Central memory CD8-positive, alpha-beta T cell (primary cell): ENCODE measurements around the gene CST9.

Experiments used
- ATAC-seq: fragments of 150-1000 bp; cut with Tn5 transposase; replicated peaks from 2 replicates; pipeline ENCODE4 v1.10.0; 2022; ENCODE audit warnings: mild to moderate bottlenecking, moderate FRiP score, moderate number of reproducible peaks; ENCODE audit not compliant: poor library complexity, severe bottlenecking; ENCODE audit errors: extremely low read depth
- DNase-seq, 2 donors: peaks; one replicate each; pipeline ENCODE4 v3.0.0; 2021; ENCODE audit warnings: low spot score in 2 of 2
- H3K27ac Mint-ChIP-seq: one replicate; pipeline ENCODE4 v1.8.0; 2022; ENCODE audit warnings: low read depth, mild to moderate bottlenecking, moderate library complexity, mixed read lengths
- H3K27me3 Mint-ChIP-seq: one replicate; pipeline ENCODE4 v1.8.0; 2022; ENCODE audit warnings: mixed read lengths
- H3K36me3 Mint-ChIP-seq: one replicate; pipeline ENCODE4 v1.8.0; 2022; ENCODE audit warnings: mild to moderate bottlenecking, moderate library complexity, mixed read lengths; ENCODE audit not compliant: insufficient read depth
- H3K4me1 Mint-ChIP-seq: one replicate; pipeline ENCODE4 v1.8.0; 2022; ENCODE audit warnings: mixed read lengths
- H3K4me3 Mint-ChIP-seq: one replicate; pipeline ENCODE4 v1.8.0; 2022; ENCODE audit warnings: mild to moderate bottlenecking, moderate library complexity, mixed read lengths
- H3K9me3 Mint-ChIP-seq: one replicate; pipeline ENCODE4 v1.8.0; 2022; ENCODE audit warnings: mixed read lengths

Gene CST9, protein sequence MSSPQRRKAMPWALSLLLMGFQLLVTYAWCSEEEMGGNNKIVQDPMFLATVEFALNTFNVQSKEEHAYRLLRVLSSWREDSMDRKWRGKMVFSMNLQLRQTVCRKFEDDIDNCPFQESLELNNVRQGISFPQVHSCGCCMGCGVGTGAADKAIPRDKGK

DNA sequence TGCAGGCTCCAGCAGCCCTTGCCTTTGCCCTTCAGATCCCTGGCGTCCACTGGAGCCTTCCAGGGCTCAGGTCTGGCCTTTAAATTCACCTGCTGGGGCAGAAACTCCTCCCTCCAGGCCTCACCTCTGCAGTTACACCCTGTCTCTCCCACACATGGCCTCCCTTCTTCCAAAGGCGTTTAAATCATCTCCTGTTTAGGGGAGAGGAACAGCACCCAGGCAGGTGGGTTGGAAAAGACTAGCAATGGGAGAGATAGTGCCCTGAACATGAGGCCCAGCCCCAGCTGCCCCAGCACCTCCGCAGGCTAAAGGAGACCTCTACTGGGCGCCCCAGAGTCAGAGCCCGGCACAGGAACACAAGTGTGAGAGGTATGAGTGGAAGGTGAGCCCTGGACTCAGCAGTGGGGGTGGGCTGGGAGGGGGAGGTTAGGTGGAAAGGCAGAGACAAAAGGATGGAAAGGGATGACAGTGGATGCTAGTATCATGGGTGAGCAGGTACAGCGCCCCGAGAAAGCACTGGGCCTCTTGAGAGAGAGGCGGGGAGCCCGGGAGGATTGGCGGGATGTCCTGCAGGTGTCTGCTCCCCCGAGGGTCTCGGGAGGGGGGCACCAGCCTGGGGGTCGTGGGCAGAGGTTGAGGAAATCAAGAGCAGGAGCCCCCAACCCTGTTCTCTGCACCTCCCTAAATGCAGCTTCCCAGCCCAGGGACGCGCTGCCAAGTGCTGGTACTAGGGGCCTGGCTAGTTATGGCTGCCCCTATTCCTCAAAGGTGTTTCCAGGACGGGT is at the start of gene CST9:
CST9 (minus strand) TSS at position 51 of the 785 bp plus-strand sequence. CDS start 53 bp downstream, outside the sequence.
- H3K9me3 Mint-ChIP-seq: no peaks in the 10 kb centered on the region
- H3K4me1 Mint-ChIP-seq: no peaks in the 10 kb centered on the region
- DNase-seq (no peak), ATAC-seq (no peak)
- H3K27ac Mint-ChIP-seq: peak within 1 kb of the TSS; percentile 56
- H3K36me3 Mint-ChIP-seq: no peaks in the 10 kb centered on the region
- no peak within 1 kb of the TSS for H3K4me3 Mint-ChIP-seq
- no peaks in the 10 kb centered on the region for H3K27me3 Mint-ChIP-seq

DNA sequence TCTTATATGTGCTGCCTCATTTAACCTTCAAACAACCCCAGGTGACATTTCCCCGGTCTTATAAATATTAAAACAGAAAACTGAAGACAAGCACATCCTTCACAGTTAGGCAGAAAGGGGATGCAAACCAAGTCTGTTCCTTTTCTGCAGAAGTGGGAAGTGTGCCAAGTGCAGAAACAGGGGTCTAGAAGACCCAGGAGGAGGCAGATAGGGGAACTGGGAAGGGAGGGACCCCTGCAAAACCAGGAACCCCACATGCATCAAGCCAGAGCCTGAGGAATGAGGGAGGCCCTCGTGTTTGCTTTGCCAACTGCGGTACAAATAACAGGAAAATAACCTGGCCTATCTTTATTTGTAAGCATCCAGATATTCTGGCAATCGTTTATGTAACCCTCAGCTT is 49.0 kb upstream of the CST9 start:
- peaks cover 20% of the 10 kb centered on the region for H3K27me3 Mint-ChIP-seq
- DNase-seq (no peak), ATAC-seq (no peak)
- H3K36me3 Mint-ChIP-seq: no peaks in the 10 kb centered on the region
- H3K27ac Mint-ChIP-seq: no peak overlapping the region
- no peak overlapping the region for H3K4me3 Mint-ChIP-seq
- no peaks in the 10 kb centered on the region for H3K4me1 Mint-ChIP-seq
- H3K9me3 Mint-ChIP-seq: no peaks in the 10 kb centered on the region

DNA sequence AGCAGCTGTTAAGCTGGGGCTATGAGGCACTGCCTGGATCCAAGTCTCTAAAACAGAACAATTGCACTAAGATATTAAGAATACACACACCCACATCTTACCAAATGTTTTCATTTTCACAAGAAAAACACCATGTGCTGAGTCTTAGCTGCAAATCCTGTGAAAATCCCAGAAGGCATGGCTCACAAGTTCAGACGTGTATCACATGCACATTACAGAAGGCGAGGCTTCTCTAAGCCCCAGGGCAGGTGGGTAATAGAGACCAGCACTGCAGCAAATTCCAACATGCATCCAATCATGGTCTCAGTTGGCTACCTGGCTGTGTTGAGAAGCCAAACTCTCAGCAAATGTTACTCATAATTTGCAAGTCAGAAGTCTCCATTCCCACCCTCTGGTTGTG is 48.3 kb upstream of the CST9 start:
- Mint-ChIP-seq H3K27ac (no peak overlapping the region), H3K27me3 (peaks cover 20% of the 10 kb centered on the region), H3K9me3 (no peaks in the 10 kb centered on the region), H3K4me1 (no peaks in the 10 kb centered on the region), H3K36me3 (no peaks in the 10 kb centered on the region), H3K4me3 (no peak overlapping the region)
- no peak for DNase-seq
- ATAC-seq: no peak

DNA sequence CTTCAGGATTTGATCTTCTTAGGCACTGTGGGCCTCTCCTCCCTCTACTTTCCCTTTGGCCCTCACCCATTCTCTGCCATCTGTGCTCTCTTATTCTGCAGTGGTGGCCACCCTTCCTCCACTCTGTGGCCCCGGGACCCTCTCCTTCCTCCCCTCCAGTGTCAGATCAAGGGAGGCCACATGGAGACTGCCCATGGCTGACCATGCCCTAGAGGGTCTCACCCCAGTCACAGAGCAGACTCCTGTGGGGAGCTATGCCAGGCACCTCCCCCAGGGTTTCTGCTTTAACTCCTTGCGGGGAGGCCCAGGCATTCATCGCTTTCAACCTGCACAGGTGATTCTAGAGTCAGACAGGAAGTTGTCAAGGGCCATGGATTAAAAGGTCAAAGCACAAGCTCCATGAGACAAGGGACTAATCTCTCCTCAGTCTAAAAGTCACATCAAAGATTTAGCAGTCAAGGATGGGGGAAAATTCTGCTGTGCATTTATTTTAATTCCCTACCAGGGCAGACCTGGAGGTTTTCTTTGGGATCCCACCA is 47.8 kb upstream of the CST9 start:
- DNase-seq (no peak), ATAC-seq (no peak)
- H3K36me3 Mint-ChIP-seq: no peaks in the 10 kb centered on the region
- H3K9me3 Mint-ChIP-seq: no peaks in the 10 kb centered on the region
- peaks cover 20% of the 10 kb centered on the region for H3K27me3 Mint-ChIP-seq
- H3K4me1 Mint-ChIP-seq: no peaks in the 10 kb centered on the region
- H3K4me3 Mint-ChIP-seq: no peak overlapping the region
- H3K27ac Mint-ChIP-seq: no peak overlapping the region

DNA sequence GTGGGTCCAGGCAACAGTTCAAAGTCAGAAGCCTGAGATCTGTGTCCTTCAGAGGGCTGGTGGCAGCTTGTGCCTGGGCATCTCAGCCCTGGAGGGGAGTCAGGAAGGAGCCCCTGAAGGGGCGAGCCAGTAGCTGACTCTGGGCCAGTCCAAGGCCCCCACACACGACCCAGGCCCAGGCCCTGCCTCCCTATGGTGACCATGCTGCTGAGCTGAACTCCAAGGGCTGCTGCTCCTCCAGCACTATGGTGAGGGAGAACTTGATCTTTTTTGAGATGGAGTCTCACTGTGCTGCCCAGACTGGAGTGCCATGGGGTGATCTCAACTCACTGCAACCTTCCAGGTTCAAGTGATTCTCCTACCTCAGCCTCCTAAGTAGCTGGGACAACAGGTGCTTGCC is 47.2 kb upstream of the CST9 start:
- Mint-ChIP-seq H3K27ac (no peak overlapping the region), H3K4me1 (no peaks in the 10 kb centered on the region), H3K27me3 (peaks cover 20% of the 10 kb centered on the region), H3K4me3 (no peak overlapping the region), H3K36me3 (no peaks in the 10 kb centered on the region), H3K9me3 (no peaks in the 10 kb centered on the region)
- ATAC-seq (no peak), DNase-seq (no peak)

DNA sequence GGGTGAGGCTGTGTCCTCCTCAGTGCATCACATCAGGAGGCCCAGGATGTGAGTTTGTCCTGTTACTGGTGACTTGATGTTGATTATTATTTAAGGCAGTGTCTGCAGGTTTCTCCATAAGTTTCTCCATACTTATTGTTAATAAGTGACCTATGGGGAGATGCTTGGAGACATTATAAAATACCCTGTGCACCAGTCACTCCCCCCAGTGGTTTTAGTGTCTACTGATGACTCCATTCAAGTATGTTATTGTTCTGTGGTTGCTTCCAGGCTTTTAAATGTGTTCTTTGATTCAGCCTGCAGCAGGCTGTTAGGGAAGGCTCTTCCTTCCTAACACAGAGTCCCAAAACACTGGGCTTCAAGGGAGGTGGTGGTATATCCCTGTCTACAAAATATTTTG is 46.7 kb upstream of the CST9 start:
- DNase-seq: no peak
- ATAC-seq: no peak
- H3K27ac Mint-ChIP-seq: no peak overlapping the region
- H3K27me3 Mint-ChIP-seq: peaks cover 20% of the 10 kb centered on the region
- no peaks in the 10 kb centered on the region for H3K4me1 Mint-ChIP-seq
- no peaks in the 10 kb centered on the region for H3K9me3 Mint-ChIP-seq
- H3K4me3 Mint-ChIP-seq: no peak overlapping the region
- H3K36me3 Mint-ChIP-seq: no peaks in the 10 kb centered on the region

DNA sequence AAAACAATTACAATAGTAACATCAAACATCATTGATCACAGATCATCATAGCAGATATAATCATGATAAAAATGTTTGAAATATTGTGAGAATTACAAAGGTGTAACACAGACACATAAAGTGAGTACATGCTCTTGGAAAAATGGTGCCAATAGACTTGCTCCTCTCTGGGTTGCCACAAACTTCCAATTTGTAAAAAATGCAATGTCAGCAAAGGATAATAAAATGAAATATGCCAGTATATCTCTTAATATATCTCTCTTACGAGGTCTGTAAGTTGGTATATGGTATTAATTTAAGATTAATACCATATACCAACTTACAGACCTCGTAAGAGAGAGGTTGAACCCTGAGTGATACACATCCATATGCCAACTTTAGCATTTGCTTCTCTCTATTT is 45.4 kb upstream of the CST9 start:
- peaks cover 20% of the 10 kb centered on the region for H3K27me3 Mint-ChIP-seq
- H3K36me3 Mint-ChIP-seq: no peaks in the 10 kb centered on the region
- DNase-seq: no peak
- H3K9me3 Mint-ChIP-seq: no peaks in the 10 kb centered on the region
- no peak overlapping the region for H3K27ac Mint-ChIP-seq
- no peaks in the 10 kb centered on the region for H3K4me1 Mint-ChIP-seq
- H3K4me3 Mint-ChIP-seq: no peak overlapping the region
- ATAC-seq: no peak

DNA sequence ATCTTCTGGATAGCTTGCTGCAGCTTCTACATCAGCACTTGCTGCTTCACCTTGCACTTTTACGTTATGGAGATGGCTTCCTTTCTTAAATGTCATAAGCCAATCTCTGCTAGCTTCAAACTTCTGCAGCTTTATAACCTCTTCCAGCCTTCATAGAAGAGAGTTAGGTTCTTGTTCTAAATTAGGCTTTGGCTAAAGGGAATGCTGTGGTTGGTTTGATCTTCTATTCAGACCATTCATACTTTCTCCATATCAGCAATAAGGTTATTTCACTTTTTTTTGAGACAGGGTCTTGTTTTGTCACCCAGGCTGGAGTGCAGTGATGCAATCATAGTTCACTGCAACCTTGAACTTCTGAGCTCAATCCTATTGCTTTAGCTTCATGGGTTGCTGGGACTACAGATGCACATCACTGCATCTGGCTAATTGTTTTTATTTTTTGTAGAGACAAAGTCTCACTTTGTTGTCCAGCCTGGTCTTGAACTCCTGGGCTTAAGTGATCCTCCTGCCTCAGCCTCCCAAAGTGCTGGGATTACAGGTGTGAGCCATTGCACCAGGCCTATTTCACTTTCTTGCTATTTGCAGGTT is 44.2 kb upstream of the CST9 start:
- Mint-ChIP-seq H3K4me3 (no peak overlapping the region), H3K27ac (no peak overlapping the region), H3K27me3 (peaks cover 20% of the 10 kb centered on the region), H3K4me1 (no peaks in the 10 kb centered on the region), H3K9me3 (no peaks in the 10 kb centered on the region), H3K36me3 (no peaks in the 10 kb centered on the region)
- ATAC-seq: no peak
- DNase-seq: no peak

DNA sequence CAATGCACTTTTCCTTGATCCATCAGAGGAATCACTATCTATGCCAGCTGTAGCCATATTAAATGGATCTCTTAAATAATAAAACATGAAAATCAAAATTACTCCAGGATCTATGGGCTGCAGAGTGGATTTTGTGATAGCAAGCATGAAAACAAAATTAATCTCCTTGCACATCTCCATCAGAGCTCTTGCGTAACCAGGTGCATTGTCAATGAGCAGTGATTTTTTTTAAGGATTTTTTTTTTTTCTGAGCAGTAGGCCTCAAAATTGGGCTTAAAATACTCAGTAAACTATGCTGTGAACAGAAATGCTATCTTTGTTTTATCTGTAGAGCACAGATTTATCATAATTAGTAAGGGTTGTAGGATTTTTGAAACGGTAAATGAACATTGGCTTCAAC is 43.5 kb upstream of the CST9 start:
- no peak for DNase-seq
- H3K27ac Mint-ChIP-seq: no peak overlapping the region
- no peak for ATAC-seq
- H3K4me3 Mint-ChIP-seq: no peak overlapping the region
- no peaks in the 10 kb centered on the region for H3K36me3 Mint-ChIP-seq
- H3K9me3 Mint-ChIP-seq: no peaks in the 10 kb centered on the region
- no peaks in the 10 kb centered on the region for H3K4me1 Mint-ChIP-seq
- H3K27me3 Mint-ChIP-seq: peaks cover 13% of the 10 kb centered on the region

DNA sequence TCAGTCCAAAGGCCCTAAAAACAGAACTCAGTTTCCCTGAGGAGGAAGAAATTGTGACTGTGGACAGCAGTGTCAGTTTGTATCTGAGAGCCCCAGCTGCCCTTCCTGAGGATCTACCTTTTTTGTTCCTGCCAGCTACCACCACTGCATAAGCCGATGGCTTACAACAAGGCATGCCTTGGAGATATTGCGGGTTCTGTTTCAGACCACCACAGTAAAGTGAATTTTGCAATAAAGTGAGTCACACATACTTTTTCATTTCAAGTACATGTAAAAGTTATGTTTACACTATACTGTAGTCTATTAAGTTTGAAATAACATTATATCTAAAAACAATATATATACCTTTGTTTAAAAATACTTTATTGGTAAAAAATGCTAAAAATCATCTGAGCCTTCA is 41.6 kb upstream of the CST9 start:
- H3K27ac Mint-ChIP-seq: no peak overlapping the region
- no peaks in the 10 kb centered on the region for H3K27me3 Mint-ChIP-seq
- H3K36me3 Mint-ChIP-seq: no peaks in the 10 kb centered on the region
- no peaks in the 10 kb centered on the region for H3K4me1 Mint-ChIP-seq
- no peak for ATAC-seq
- DNase-seq: no peak
- no peaks in the 10 kb centered on the region for H3K9me3 Mint-ChIP-seq
- H3K4me3 Mint-ChIP-seq: no peak overlapping the region

DNA sequence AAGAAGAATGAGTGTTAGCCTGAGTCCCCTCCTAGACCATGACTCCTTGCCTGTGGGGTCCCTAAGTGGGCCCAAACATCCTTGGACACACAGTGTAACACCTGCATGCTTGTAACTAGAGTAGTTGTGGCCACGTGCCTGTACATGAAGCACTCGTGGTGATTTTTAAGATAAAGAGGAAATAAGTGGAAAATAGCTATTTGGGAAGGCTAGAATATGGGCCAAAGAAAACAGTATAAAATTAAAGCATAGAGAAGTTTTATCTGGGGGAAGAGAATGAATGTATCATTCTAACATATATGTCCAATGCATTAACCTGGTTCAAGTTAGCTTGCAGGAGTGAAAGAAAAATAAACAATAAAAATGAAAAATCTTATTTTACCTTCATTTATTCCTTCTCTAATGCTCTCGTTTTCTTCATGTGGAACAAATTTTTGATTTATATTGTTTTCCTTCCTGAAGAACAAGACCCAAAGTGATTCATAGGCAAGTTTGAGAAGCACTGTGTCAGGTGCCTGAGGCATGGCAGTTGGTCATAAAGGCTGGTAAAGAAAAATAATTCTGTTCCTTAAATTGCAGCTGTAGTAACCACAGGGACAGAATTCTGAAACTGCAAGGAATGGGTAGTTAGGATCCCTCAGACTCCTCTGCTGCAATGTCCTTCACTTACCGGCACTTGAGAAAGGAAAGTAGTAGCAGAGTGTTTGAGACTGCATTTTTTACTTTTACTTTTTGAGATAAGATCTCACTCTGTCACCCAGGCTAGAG is 40.6 kb upstream of the CST9 start:
- ATAC-seq (no peak), DNase-seq (no peak)
- H3K4me1 Mint-ChIP-seq: no peaks in the 10 kb centered on the region
- no peak overlapping the region for H3K4me3 Mint-ChIP-seq
- no peaks in the 10 kb centered on the region for H3K9me3 Mint-ChIP-seq
- no peaks in the 10 kb centered on the region for H3K27me3 Mint-ChIP-seq
- no peaks in the 10 kb centered on the region for H3K36me3 Mint-ChIP-seq
- H3K27ac Mint-ChIP-seq: no peak overlapping the region

DNA sequence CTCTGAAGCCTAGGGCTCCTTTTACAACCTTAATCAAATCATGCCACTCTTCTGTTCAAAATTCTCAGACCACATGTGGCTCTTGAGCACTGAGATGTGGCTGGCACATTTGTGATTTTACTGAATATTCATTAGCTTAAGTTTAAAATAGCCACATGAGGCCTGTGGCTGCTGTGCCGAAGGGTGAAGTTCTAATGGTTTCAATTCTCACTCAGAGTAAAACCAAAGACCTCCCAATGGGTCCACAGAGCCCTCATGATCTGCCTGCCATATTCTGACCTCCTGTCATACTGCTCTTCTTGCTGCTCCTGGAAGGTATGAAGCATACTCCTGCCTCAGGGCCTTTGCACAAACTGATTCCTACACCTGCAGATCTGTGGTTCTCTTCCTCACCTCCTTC is 39.9 kb upstream of the CST9 start:
- no peaks in the 10 kb centered on the region for H3K27me3 Mint-ChIP-seq
- DNase-seq (no peak), ATAC-seq (no peak)
- H3K4me1 Mint-ChIP-seq: no peaks in the 10 kb centered on the region
- no peaks in the 10 kb centered on the region for H3K9me3 Mint-ChIP-seq
- no peaks in the 10 kb centered on the region for H3K36me3 Mint-ChIP-seq
- H3K27ac Mint-ChIP-seq: no peak overlapping the region
- no peak overlapping the region for H3K4me3 Mint-ChIP-seq
